Astrocyte (in vitro differentiated cells and primary cell): ENCODE data around the gene SFSWAP. TPM values are rescaled to one million over a fixed set of nuclear protein-coding genes. Genes with fewer than 3 reads are reported as not detected.

Experiments
- DNase-seq: peaks from one replicate; pipeline ENCODE4 v3.0.0-alpha.2; 2010; ENCODE audit warnings: low read depth
- FAIRE-seq: peaks from 2 replicates; lab custom pipeline; 2011; peaks lifted over from hg19 to GRCh38; lab: Jason Lieb, UNC
- H2AFZ ChIP-seq: 2 replicates; pipeline ENCODE4 v1.6.0; 2012; ENCODE audit warnings: low read depth, low read length, inconsistent platforms
- H3K27ac ChIP-seq: 2 replicates; pipeline ENCODE4 v1.5.1; 2011; ENCODE audit warnings: low read depth, low read length, inconsistent platforms
- H3K27me3 ChIP-seq: 2 replicates; pipeline ENCODE4 v1.6.0; 2011; ENCODE audit warnings: low read length, inconsistent platforms; ENCODE audit not compliant: insufficient read depth
- H3K36me3 ChIP-seq: 2 replicates; pipeline ENCODE4 v1.5.1; 2011; ENCODE audit warnings: low read length, inconsistent platforms; ENCODE audit not compliant: insufficient read depth
- H3K4me1 ChIP-seq: 2 replicates; pipeline ENCODE4 v1.5.1; 2011; ENCODE audit warnings: low read length, inconsistent platforms; ENCODE audit not compliant: insufficient read depth
- H3K4me2 ChIP-seq: 2 replicates; pipeline ENCODE4 v1.6.0; 2012; ENCODE audit warnings: low read length, inconsistent platforms
- H3K4me3 ChIP-seq: 2 replicates; pipeline ENCODE4 v1.5.1; 2011; ENCODE audit warnings: low read depth, mild to moderate bottlenecking, low read length, inconsistent platforms; ENCODE audit not compliant: insufficient read depth
- H3K79me2 ChIP-seq: 2 replicates; pipeline ENCODE4 v1.6.0; 2012; ENCODE audit warnings: mild to moderate bottlenecking, low read length, inconsistent platforms; ENCODE audit not compliant: insufficient read depth
- H3K9ac ChIP-seq: 2 replicates; pipeline ENCODE4 v1.6.0; 2012; ENCODE audit warnings: mild to moderate bottlenecking, low read length, inconsistent platforms
- H3K9me3 ChIP-seq: 2 replicates; pipeline ENCODE4 v1.5.1; 2012; ENCODE audit warnings: low read depth, mild to moderate bottlenecking, low read length, inconsistent platforms; ENCODE audit not compliant: insufficient read depth
- H4K20me1 ChIP-seq: 2 replicates; pipeline ENCODE4 v1.6.0; 2012; ENCODE audit warnings: low read length, inconsistent platforms; ENCODE audit not compliant: insufficient read depth
- H3K27ac Mint-ChIP-seq: one replicate; pipeline ENCODE4 v1.8.0; 2021; ENCODE audit warnings: mild to moderate bottlenecking, mixed read lengths; ENCODE audit not compliant: unreplicated experiment
- H3K27me3 Mint-ChIP-seq: one replicate; pipeline ENCODE4 v1.8.0; 2021; ENCODE audit warnings: low read depth, mixed read lengths; ENCODE audit not compliant: unreplicated experiment
- H3K36me3 Mint-ChIP-seq: one replicate; pipeline ENCODE4 v1.8.0; 2021; ENCODE audit warnings: low read depth, mixed read lengths; ENCODE audit not compliant: unreplicated experiment
- H3K4me1 Mint-ChIP-seq: one replicate; pipeline ENCODE4 v1.8.0; 2021; ENCODE audit warnings: low read depth, mixed read lengths; ENCODE audit not compliant: unreplicated experiment
- H3K4me3 Mint-ChIP-seq: one replicate; pipeline ENCODE4 v1.8.0; 2021; ENCODE audit warnings: mild to moderate bottlenecking, moderate library complexity, mixed read lengths; ENCODE audit not compliant: unreplicated experiment
- H3K9me3 Mint-ChIP-seq: one replicate; pipeline ENCODE4 v1.8.0; 2021; ENCODE audit warnings: mild to moderate bottlenecking, mixed read lengths; ENCODE audit not compliant: unreplicated experiment
- CTCF ChIP-seq: IDR thresholded peaks from 2 replicates; pipeline ENCODE4 v1.5.1; 2011; ENCODE audit warnings: low read depth, mild to moderate bottlenecking, inconsistent platforms, low read length, moderate library complexity; ENCODE audit not compliant: insufficient read depth
- EZH2 ChIP-seq: IDR thresholded peaks from 2 replicates; pipeline ENCODE4 v1.6.1; 2012; ENCODE audit warnings: mild to moderate bottlenecking, low read length, inconsistent platforms; ENCODE audit not compliant: insufficient read depth
- total RNA-seq: library from RNA; stranded (reverse); gene quantifications from 2 replicates; pipeline ENCODE4 v1.2.1, GENCODE V29; 2021

SFSWAP gene
- total RNA-seq, 1 donor from 2014 or later = 35.7 TPM

DNA sequence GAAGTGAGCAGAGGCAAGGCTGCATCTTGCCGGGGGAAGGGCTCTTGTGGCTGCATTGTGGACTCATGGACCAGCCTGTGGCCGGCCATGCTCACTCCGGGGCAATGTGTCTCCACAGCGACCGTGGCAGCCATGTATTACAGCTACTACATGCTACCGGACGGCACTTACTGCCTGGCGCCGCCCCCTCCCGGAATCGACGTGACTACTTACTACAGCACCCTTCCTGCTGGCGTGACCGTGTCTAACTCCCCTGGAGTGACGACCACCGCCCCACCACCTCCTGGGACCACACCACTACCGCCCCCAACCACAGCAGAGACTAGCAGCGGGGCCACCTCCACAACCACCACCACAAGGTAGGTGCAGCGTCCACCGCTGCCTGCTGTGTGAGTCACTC, 42.1 kb downstream of the SFSWAP start:
- Mint-ChIP-seq H3K36me3 (peaks cover 38% of the 10 kb centered on the region), H3K27me3 (no peaks in the 10 kb centered on the region), H3K9me3 (no peaks in the 10 kb centered on the region), H3K4me1 (no peaks in the 10 kb centered on the region), H3K27ac (no peak overlapping the region), H3K4me3 (no peak overlapping the region)
- H3K27ac ChIP-seq = no peak overlapping the region
- H3K4me1 ChIP-seq = no peaks in the 10 kb centered on the region
- no peak for TF ChIP-seq EZH2
- H3K36me3 ChIP-seq = peaks cover 24% of the 10 kb centered on the region
- peaks cover 13% of the 10 kb centered on the region for H4K20me1 ChIP-seq
- H3K9me3 ChIP-seq = no peaks in the 10 kb centered on the region
- no peaks in the 10 kb centered on the region for H3K27me3 ChIP-seq
- FAIRE-seq = no peak
- H3K9ac ChIP-seq = no peak overlapping the region
- H3K4me2 ChIP-seq = no peak overlapping the region
- no peak overlapping the region for H2AFZ ChIP-seq
- H3K4me3 ChIP-seq = no peak overlapping the region
- H3K79me2 ChIP-seq = peaks cover 14% of the 10 kb centered on the region
- DNase-seq = no peak

DNA sequence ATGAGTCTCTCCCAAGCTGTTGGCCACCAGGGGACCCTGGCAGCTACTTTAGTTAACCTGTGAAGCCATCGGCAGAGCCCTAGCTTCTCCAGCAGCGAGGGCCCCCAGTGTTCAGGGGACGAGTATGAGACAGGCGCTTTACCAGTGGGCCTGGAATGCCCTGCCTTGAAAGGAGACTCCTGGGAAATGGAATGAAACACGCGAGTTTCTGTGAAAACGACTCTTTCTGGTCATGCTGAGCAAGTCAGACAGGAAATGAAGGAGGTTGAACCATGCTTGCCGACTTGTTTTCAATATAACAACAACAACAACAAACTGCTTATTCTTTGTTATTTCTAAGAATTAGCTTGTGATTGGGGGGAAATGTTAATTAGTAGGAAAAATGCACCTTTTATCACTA, 42.9 kb downstream of the SFSWAP start:
- no peak overlapping the region for H3K4me3 ChIP-seq
- H3K36me3 ChIP-seq = peaks cover 29% of the 10 kb centered on the region
- Mint-ChIP-seq H3K27me3 (no peaks in the 10 kb centered on the region), H3K4me3 (no peak overlapping the region), H3K4me1 (no peaks in the 10 kb centered on the region), H3K27ac (no peak overlapping the region), H3K9me3 (no peaks in the 10 kb centered on the region), H3K36me3 (peaks cover 34% of the 10 kb centered on the region)
- H3K27ac ChIP-seq = no peak overlapping the region
- no peak overlapping the region for H2AFZ ChIP-seq
- H3K79me2 ChIP-seq = peaks cover 11% of the 10 kb centered on the region
- H3K27me3 ChIP-seq = no peaks in the 10 kb centered on the region
- no peak overlapping the region for H3K4me2 ChIP-seq
- no peaks in the 10 kb centered on the region for H3K9me3 ChIP-seq
- TF ChIP-seq EZH2 (no peak), CTCF (no peak)
- H3K9ac ChIP-seq = no peak overlapping the region
- FAIRE-seq (no peak), DNase-seq (no peak)
- H3K4me1 ChIP-seq = no peaks in the 10 kb centered on the region
- H4K20me1 ChIP-seq = peaks cover 13% of the 10 kb centered on the region

DNA sequence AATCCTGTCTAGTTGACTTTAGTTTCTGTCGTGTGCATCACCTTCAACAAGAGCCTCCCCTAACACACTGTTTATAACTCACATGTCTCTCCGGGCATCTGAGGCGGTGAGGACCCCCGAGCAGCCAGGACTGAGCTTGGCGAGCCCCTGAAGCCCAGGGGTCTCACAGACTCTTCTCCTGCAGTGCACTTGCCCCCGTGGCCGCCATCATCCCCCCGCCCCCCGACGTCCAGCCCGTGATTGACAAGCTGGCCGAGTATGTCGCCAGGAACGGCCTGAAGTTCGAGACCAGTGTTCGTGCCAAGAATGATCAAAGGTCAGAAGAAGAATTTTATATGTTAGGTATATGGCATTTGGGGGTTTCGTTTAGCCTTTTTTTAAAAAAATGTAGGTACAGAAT, 43.3 kb downstream of the SFSWAP start:
- Histone ChIP-seq H3K36me3 (peaks cover 29% of the 10 kb centered on the region), H3K9me3 (no peaks in the 10 kb centered on the region), H3K9ac (no peak overlapping the region), H3K4me2 (no peak overlapping the region), H3K27me3 (no peaks in the 10 kb centered on the region), H3K79me2 (peaks cover 10% of the 10 kb centered on the region), H4K20me1 (peaks cover 13% of the 10 kb centered on the region), H3K4me1 (no peaks in the 10 kb centered on the region), H3K27ac (no peak overlapping the region), H3K4me3 (no peak overlapping the region), H2AFZ (no peak overlapping the region)
- no peaks in the 10 kb centered on the region for H3K4me1 Mint-ChIP-seq
- DNase-seq (no peak), FAIRE-seq (no peak)
- H3K27me3 Mint-ChIP-seq = no peaks in the 10 kb centered on the region
- no peak overlapping the region for H3K4me3 Mint-ChIP-seq
- H3K9me3 Mint-ChIP-seq = no peaks in the 10 kb centered on the region
- H3K27ac Mint-ChIP-seq = no peak overlapping the region
- peaks cover 34% of the 10 kb centered on the region for H3K36me3 Mint-ChIP-seq
- TF ChIP-seq EZH2 (no peak), CTCF (no peak)
